Peyer's patch (tissue), 4 donors: ENCODE results near the gene ATXN3L. TPM values are rescaled to one million over a fixed set of nuclear protein-coding genes. Genes with fewer than 3 reads are reported as not detected.

Source experiments
- DNase-seq, 3 donors: peaks; one replicate each; pipeline ENCODE4 v3.0.0-alpha.2; 2017 to 2019
- H3K27ac ChIP-seq, 4 donors: fragments of 200-600 bp; sonication (generic); one replicate each; pipeline ENCODE4 v1.5.1; 2016 to 2019
- H3K27me3 ChIP-seq, 2 donors: fragments of 200-600 bp; sonication (generic); one replicate each; pipeline ENCODE4 v1.5.1; 2019
- H3K36me3 ChIP-seq, 3 donors: fragments of 200-600 bp; sonication (generic); one replicate each; pipeline ENCODE4 v1.5.1; 2016 to 2019
- H3K4me1 ChIP-seq, 4 donors: fragments of 200-600 bp; sonication (generic); one replicate each; pipeline ENCODE4 v1.5.1; 2016 to 2019
- H3K4me3 ChIP-seq, 4 donors: fragments of 200-600 bp; sonication (generic); 1 replicate in 3 of 4; 2 replicates in 1 of 4; pipeline ENCODE4 v1.5.1; 2016 to 2019; ENCODE audit warnings: mild to moderate bottlenecking in 1 of 4
- H3K9me3 ChIP-seq, 4 donors: fragments of 200-600 bp; sonication (generic); one replicate each; pipeline ENCODE4 v1.5.1; 2016 to 2019; ENCODE audit warnings: mild to moderate bottlenecking in 1 of 4
- CTCF ChIP-seq, 6 experiments: fragments of 450-650 bp in 4 of 6; fragments of 200-600 bp in 2 of 6; sonication (generic) in 1 of 6; IDR thresholded peaks; one replicate each; pipeline ENCODE4 v1.5.1; 2017 to 2019; ENCODE audit warnings: antibody characterized with exemption in 6 of 6, mild to moderate bottlenecking in 3 of 6, moderate library complexity in 1 of 6
- POLR2A ChIP-seq, 2 donors: fragments of 450-650 bp; IDR thresholded peaks; one replicate each; pipeline ENCODE4 v1.5.1; 2017; ENCODE audit warnings: antibody characterized with exemption in 2 of 2, mild to moderate bottlenecking in 2 of 2, moderate library complexity in 2 of 2
- total RNA-seq, 4 donors: library from RNA; depleted of rRNA; stranded (reverse); fragments of >200 nt; gene quantifications; one replicate each; pipeline ENCODE4 v1.1.0, GENCODE V29; 2016

Gene ATXN3L
- total RNA-seq, 4 donors from 2014 or later, result not detected

DNA sequence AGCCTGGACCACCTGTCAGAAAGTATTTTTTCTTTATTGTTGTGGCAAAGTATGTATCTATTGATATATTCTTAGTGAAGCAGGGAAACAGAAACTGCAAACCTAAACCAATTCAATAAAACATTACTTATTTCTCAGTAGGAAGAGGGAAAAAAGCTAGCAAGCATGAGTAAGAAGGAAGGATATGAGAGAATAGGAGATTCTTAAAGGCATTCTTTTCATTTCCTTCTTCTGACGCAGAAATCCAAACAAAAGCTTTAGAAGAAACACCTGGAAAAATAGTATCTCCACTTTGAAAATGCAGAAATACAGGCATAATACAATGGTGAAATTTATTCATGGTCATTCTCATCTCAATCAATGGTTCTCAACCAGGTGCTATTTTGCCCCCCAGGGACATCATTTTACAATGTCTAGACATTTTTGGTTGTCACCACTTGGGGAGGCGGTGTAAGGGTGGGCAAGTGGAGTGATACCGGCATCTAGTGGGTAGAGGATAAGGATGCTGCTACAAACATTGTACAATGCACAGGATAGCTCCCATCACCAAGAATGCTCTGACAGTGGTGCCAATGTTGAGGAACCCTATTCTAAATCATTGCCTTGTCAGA lies 21.7 kb upstream of the ATXN3L start:
- no peaks in the 10 kb centered on the region for H3K4me1 ChIP-seq
- no peak overlapping the region for H3K4me3 ChIP-seq
- no peaks in the 10 kb centered on the region for H3K36me3 ChIP-seq
- no peak overlapping the region for H3K27ac ChIP-seq
- H3K27me3 ChIP-seq, result no peaks in the 10 kb centered on the region
- DNase-seq, result no peak
- TF ChIP-seq POLR2A (IDR thresholded peaks at IDR 0.05) (no peak), CTCF (IDR thresholded peaks at IDR 0.05) (no peak)
- no peaks in the 10 kb centered on the region for H3K9me3 ChIP-seq

GRCh38 chrX:13340182-13340791 lies 20.4 kb upstream of the ATXN3L start:
- H3K4me3 ChIP-seq, result no peak overlapping the region
- no peaks in the 10 kb centered on the region for H3K4me1 ChIP-seq
- no peaks in the 10 kb centered on the region for H3K9me3 ChIP-seq
- TF ChIP-seq CTCF (IDR thresholded peaks at IDR 0.05), result no peak
- TF ChIP-seq POLR2A (IDR thresholded peaks at IDR 0.05), result no peak
- no peaks in the 10 kb centered on the region for H3K27me3 ChIP-seq
- DNase-seq, result no peak
- H3K36me3 ChIP-seq, result no peaks in the 10 kb centered on the region
- no peak overlapping the region for H3K27ac ChIP-seq

- DNase-seq, result no peak
Measured at GRCh38 chrX:13339607-13340006, 19.8 kb upstream of the ATXN3L start.

DNA sequence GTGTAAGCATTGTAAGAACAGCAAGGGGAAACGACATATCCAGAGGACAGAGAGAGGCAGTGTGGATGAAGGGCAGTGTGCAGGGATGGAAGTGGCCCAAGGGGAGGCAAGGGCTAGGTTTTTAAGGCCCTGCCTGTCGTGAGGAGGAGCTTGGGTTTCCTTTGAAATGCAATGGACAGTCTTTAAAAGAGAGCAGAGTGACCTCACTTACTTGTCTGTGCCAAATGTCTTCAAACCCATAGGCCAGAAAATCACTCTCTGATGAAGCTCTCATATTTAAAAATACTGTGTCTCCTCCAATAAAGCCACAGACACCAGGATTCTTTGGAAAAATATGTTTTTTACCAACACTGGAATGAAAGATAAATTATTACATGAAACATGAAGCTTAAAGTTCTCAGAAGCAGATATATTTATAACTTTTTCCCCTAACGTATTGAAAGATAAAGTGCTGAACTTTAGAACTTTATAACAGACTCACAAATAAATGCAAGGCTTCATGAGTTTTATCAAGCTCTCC lies 19.2 kb upstream of the ATXN3L start:
- TF ChIP-seq POLR2A (IDR thresholded peaks at IDR 0.05) (no peak), CTCF (IDR thresholded peaks at IDR 0.05) (no peak)
- Histone ChIP-seq H3K4me3 (no peak overlapping the region), H3K4me1 (no peaks in the 10 kb centered on the region), H3K36me3 (no peaks in the 10 kb centered on the region), H3K27ac (no peak overlapping the region), H3K27me3 (no peaks in the 10 kb centered on the region), H3K9me3 (no peaks in the 10 kb centered on the region)
- no peak for DNase-seq

More at GRCh38 chrX:13339607-13340006, 19.8 kb upstream of the ATXN3L start:
- TF ChIP-seq CTCF (IDR thresholded peaks at IDR 0.05) (no peak), POLR2A (IDR thresholded peaks at IDR 0.05) (no peak)
- no peaks in the 10 kb centered on the region for H3K27me3 ChIP-seq
- no peaks in the 10 kb centered on the region for H3K9me3 ChIP-seq
- H3K36me3 ChIP-seq, result no peaks in the 10 kb centered on the region
- no peak overlapping the region for H3K4me3 ChIP-seq
- H3K27ac ChIP-seq, result no peak overlapping the region
- no peaks in the 10 kb centered on the region for H3K4me1 ChIP-seq

- Histone ChIP-seq H3K4me3 (no peak overlapping the region), H3K4me1 (no peaks in the 10 kb centered on the region), H3K9me3 (no peaks in the 10 kb centered on the region), H3K27me3 (no peaks in the 10 kb centered on the region), H3K27ac (no peak overlapping the region), H3K36me3 (no peaks in the 10 kb centered on the region)
- TF ChIP-seq POLR2A (IDR thresholded peaks at IDR 0.05), result no peak
- TF ChIP-seq CTCF (IDR thresholded peaks at IDR 0.05), result no peak
- no peak for DNase-seq
Measured at GRCh38 chrX:13334491-13334890, 14.6 kb upstream of the ATXN3L start.
